HepG2 (cell line): Measurements from ENCODE around the gene MXD1. TPM values are rescaled to one million over a fixed set of nuclear protein-coding genes. Genes with fewer than 3 reads are reported as not detected.

Experiments
- GMEB1 ChIP-seq: sonication (generic); formaldehyde crosslinking; IDR thresholded peaks from 2 replicates; pipeline ENCODE4 v1.5.1; 2020; ENCODE audit warnings: missing genetic modification reagents, mild to moderate bottlenecking, borderline replicate concordance
- GPN1 ChIP-seq: sonication (generic); formaldehyde crosslinking; IDR thresholded peaks from 2 replicates; pipeline ENCODE4 v1.5.1; 2020; ENCODE audit warnings: missing genetic modification reagents, borderline replicate concordance
- KIAA2018 ChIP-seq: sonication (generic); formaldehyde crosslinking; IDR thresholded peaks from 2 replicates; pipeline ENCODE4 v1.5.0; 2020; ENCODE audit warnings: mild to moderate bottlenecking, missing genetic modification reagents, borderline replicate concordance
- MTA3 ChIP-seq: sonication (generic); formaldehyde crosslinking; IDR thresholded peaks from 2 replicates; pipeline ENCODE4 v1.4.0; 2020; ENCODE audit warnings: missing genetic modification reagents
- MYC ChIP-seq: sonication (generic); formaldehyde crosslinking; IDR thresholded peaks from 2 replicates; pipeline ENCODE4 v1.9.0; 2021; ENCODE audit warnings: missing genetic modification reagents, borderline replicate concordance
- THYN1 ChIP-seq: sonication (generic); formaldehyde crosslinking; IDR thresholded peaks from 2 replicates; pipeline ENCODE4 v1.8.1; 2023; ENCODE audit warnings: low read depth, mild to moderate bottlenecking, moderate library complexity, missing genetic modification reagents, borderline replicate concordance
- ZNF318 ChIP-seq: sonication (generic); formaldehyde crosslinking; IDR thresholded peaks from 2 replicates; pipeline ENCODE4 v1.4.0; 2020; ENCODE audit warnings: mild to moderate bottlenecking, missing genetic modification reagents
- polyA plus RNA-seq, 8 experiments: library from polyadenylated mRNA; depleted of rRNA in 3 of 8; stranded (reverse) in 7 of 8; unstranded in 1 of 8; fragments of >200 nt; fragmentation: Illumina TruSeq in 4 of 8; extraction: Trizol in 4 of 8; gene quantifications; 2 replicates each; pipeline versions ENCODE4 v1.2.1 to v1.2.3, GENCODE V29; 2011 to 2016; ENCODE audit warnings: low read depth in 4 of 8, missing spikeins in 1 of 8, mixed read lengths in 1 of 8; ENCODE audit not compliant: insufficient read depth in 1 of 8
- total RNA-seq, 5 experiments: library from RNA; depleted of rRNA; stranded (reverse); fragments of >200 nt; fragmentation: Illumina TruSeq; extraction: Trizol; gene quantifications; 2 replicates each; pipeline ENCODE4 v1.2.3, GENCODE V29; 2016; ENCODE audit warnings: low read depth in 1 of 5

Gene MXD1
- total and polyA plus RNA-seq, 2 of the 13 experiments (the other 11 are each of a cell fraction or from before 2014, with no cell fraction given): 6.4 to 14.9 TPM

- TF ChIP-seq KIAA2018 (CRISPR knock-in tag): no peak
- TF ChIP-seq ZNF318: no peak
- TF ChIP-seq MYC: no peak
- TF ChIP-seq GMEB1 (CRISPR knock-in tag): no peak
- 0 out of 2 replicates have a peak, but pooled peaks have one; percentile 87 for TF ChIP-seq THYN1 (CRISPR knock-in tag)
- TF ChIP-seq MTA3 (CRISPR knock-in tag): no peak
- 0 out of 2 replicates have a peak, but pooled peaks have one; percentile 66 for TF ChIP-seq GPN1 (CRISPR knock-in tag)
These were observed at the start of gene MXD1 (continued) for GRCh38 chr2:69914950-69915945.
